ENCODE data around the gene UGT1A6.

UGT1A6 gene

GRCh38 chr2:233764264-233764663 lies 71.6 kb downstream of the UGT1A6 start:
- no peak for DNase-seq (ENCODE audit: low read depth in 4 of 4, low spot score in 1 of 4)

DNA sequence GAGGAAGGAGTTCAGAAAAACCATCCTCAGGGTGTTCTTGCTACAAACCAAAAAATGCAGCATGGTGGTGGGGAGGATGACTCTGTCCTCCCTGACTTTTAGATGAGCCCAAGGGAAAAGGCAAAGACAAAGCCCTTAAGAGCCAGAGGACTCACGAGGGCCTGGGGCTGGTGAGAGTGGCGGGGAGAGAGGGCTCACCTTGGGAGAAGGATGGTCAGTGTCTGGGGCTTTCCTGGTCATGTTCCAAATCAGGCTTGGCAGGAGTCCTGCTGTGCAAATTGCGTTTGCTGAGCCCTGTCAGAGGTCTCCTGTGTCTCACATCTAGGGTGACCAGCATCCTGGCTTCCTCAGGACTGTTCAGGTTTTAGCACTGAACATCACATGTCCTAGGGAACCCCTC lies 72.1 kb downstream of the UGT1A6 start:
- DNase-seq (ENCODE audit: low read depth in 4 of 4, low spot score in 1 of 4): no peak

DNA sequence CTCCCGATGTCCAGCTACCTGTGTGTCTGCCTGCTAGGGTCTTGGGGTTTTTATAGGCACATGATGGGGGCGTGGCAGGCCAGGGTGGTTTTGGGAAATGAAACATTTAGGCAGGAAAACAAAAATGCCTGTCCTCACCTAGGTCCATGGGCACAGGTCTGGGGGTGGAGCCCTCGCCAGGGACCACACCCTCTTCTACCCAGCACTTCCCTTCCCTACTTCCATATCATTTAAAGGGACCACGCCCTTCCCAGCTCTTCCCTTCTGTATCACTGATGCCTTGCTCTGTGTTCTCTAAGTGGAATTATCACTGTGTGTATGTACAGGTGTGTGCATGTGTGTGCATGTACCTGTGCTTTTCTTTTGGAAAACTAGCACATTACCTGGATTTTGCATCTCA lies 73.7 kb downstream of the UGT1A6 start:
- no peak for DNase-seq (ENCODE audit: low read depth in 4 of 4, low spot score in 1 of 4)

- no peak for DNase-seq (ENCODE audit: low read depth in 4 of 4, low spot score in 1 of 4)
Measured at GRCh38 chr2:233768076-233768475, 75.4 kb downstream of the UGT1A6 start.

GRCh38 chr2:233769260-233769659 lies 76.6 kb downstream of the UGT1A6 start:
- DNase-seq (ENCODE audit: low read depth in 4 of 4, low spot score in 1 of 4): no peak

DNA sequence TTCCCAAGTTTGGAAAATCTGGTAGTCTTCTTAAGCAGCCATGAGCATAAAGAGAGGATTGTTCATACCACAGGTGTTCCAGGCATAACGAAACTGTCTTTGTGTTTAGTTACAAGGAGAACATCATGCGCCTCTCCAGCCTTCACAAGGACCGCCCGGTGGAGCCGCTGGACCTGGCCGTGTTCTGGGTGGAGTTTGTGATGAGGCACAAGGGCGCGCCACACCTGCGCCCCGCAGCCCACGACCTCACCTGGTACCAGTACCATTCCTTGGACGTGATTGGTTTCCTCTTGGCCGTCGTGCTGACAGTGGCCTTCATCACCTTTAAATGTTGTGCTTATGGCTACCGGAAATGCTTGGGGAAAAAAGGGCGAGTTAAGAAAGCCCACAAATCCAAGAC lies 79.5 kb downstream of the UGT1A6 start:
- no peak for DNase-seq (ENCODE audit: low read depth in 4 of 4, low spot score in 1 of 4)

GRCh38 chr2:233772583-233772982 lies 79.9 kb downstream of the UGT1A6 start:
- no peak for DNase-seq (ENCODE audit: low read depth in 4 of 4, low spot score in 1 of 4)

- no peak for DNase-seq (ENCODE audit: low read depth in 4 of 4, low spot score in 1 of 4)
Measured at GRCh38 chr2:233773854-233774253, 81.2 kb downstream of the UGT1A6 start.

- DNase-seq (ENCODE audit: low read depth in 4 of 4, low spot score in 1 of 4): no peak
Measured at GRCh38 chr2:233775414-233775813, 82.7 kb downstream of the UGT1A6 start.

GRCh38 chr2:233778030-233778429 lies 85.3 kb downstream of the UGT1A6 start, which contains the start of gene MROH2A:
MROH2A (plus strand) TSS chr2:233778330; CDS start chr2:233779359, 1,029 bp downstream.
- no peak for DNase-seq (ENCODE audit: low read depth in 4 of 4, low spot score in 1 of 4)

DNA sequence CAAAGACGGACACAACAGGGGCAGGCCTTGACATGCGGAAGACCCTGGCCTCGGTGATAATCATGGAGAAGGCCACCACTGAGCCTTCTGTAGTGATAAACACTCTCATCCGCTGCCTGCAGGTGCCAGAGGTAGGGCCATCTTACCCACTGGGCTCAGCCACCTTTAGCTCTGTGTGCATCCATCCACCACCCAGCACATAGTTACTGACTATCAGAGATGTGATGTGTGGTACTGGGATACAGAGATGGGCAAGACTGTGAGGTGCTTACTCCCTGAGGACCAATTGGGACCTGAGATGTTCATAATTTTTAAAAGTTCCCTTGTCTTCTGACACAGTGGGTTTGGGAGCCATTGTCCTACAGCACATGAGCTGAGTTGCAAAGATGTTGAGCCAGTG lies 87.0 kb downstream of the UGT1A6 start:
- DNase-seq (ENCODE audit: low read depth in 4 of 4, low spot score in 1 of 4): no peak

GRCh38 chr2:233780771-233781170 lies 88.1 kb downstream of the UGT1A6 start:
- no peak for DNase-seq (ENCODE audit: low read depth in 4 of 4, low spot score in 1 of 4)

- DNase-seq (ENCODE audit: low read depth in 4 of 4, low spot score in 1 of 4): no peak
Measured at GRCh38 chr2:233789554-233789953, 96.9 kb downstream of the UGT1A6 start.

- DNase-seq (ENCODE audit: low read depth in 4 of 4, low spot score in 1 of 4): no peak
Measured at GRCh38 chr2:233791151-233791882, 98.6 kb downstream of the UGT1A6 start.

GRCh38 chr2:233791883-233792329 lies 99.2 kb downstream of the UGT1A6 start:
- no peak for DNase-seq (ENCODE audit: low read depth in 4 of 4, low spot score in 1 of 4)

DNA sequence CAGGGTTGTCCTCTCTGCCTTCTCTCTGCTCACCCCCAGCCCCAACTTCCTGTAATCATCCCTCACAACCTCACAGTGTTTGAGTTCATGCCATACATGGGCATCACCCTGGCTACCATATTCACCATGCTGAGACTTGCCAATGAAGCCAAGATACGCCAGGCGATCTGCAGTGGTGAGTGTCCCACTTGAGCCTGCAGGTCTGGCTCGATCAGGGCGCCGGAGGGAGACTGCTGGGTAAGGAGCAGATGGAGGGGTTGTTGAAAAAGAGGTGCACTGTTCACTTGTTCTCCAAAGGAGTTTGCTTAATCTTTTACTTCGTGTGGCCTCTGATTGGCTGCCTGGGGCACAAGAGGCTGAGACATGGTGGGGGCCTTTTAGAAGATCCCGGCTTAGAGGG lies 100.0 kb downstream of the UGT1A6 start:
- DNase-seq (ENCODE audit: low read depth in 4 of 4, low spot score in 1 of 4): no peak

DNA sequence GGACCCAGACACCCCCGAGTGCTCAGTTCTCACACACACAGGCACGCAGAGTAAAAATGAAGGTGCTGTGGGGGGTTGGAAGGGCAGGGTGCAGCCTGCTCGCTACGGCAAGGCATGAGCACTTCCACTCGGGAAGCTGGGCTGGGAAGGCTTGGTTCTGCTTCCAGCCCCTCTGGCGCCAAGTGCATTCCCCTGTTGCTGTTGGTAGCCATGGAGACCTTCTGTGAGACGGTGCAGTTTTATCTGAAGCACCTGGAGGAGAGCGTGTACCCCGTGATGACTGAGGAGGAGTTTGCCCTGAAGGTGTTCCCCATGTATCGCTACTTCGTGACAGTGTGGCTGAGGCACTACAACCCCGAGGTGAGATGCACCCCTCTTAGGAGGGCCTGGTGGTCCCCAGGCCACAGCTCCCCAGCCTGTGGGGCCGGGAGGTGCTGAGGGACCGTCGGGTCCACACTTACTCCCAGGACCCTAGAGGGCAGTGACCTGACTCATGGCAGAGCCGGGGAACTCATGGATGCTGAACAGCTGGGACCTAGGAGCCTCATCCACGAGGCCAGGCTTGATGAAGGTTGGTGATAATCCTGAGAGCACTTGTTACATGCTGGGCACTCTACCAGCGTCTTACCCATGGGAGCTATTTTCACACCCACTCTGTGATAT lies 100.9 kb downstream of the UGT1A6 start:
- DNase-seq (ENCODE audit: low read depth in 4 of 4, low spot score in 1 of 4): no peak

GRCh38 chr2:233794128-233794658 lies 101.5 kb downstream of the UGT1A6 start:
- no peak for DNase-seq (ENCODE audit: low read depth in 4 of 4, low spot score in 1 of 4)

DNA sequence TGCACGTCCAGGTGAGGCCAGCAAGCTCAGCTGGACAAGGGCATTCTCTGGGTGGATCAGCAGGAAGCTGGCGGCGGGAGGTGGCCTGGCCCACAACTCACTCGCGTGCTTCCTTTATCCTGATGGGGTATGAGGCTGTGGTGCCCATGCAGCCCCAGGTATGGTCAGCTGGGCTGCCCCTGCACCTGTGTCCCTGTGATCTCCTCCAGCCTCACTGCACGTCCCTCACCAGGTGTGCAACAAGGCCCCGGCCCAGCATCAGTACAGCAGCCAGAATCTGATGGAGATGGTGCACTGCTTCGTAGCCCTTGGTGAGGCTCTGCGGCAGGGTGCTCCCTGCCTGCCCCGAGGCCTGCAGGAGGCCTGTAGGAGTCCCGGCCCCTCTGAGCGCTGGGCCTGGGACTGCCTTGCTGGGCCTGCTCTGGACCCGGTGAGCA lies 103.1 kb downstream of the UGT1A6 start:
- no peak for DNase-seq (ENCODE audit: low read depth in 4 of 4, low spot score in 1 of 4)

GRCh38 chr2:233796254-233796653 lies 103.6 kb downstream of the UGT1A6 start:
- no peak for DNase-seq (ENCODE audit: low read depth in 4 of 4, low spot score in 1 of 4)

- DNase-seq (ENCODE audit: low read depth in 4 of 4, low spot score in 1 of 4): no peak
Measured at GRCh38 chr2:233798335-233799086, 105.8 kb downstream of the UGT1A6 start.

Data from stimulated activated CD4-positive, alpha-beta T cell treated with anti-CD3 and anti-CD28 coated beads, Interleukin-1b, Interleukin-23, amount 100 ng/mL, for 24 hours (primary cell).